Endothelial cell of umbilical vein (primary cell): ENCODE data around the gene GPRIN2. TPM values are rescaled to one million over a fixed set of nuclear protein-coding genes. Genes with fewer than 3 reads are reported as not detected.

ENCODE experiments used
- BruUV-seq: library from RNA; stranded (reverse); fragments of 400-500 nt; replicated peaks from 2 replicates; lab custom pipeline; 2021; lab: Mats Ljungman, UMichigan
- CTCF ChIA-PET: fragments of 300-600, 350-600 bp; sonication (Branson Sonifier 250); formaldehyde crosslinking; loops from one replicate; lab custom pipeline; 2021; ENCODE audit warnings: antibody characterized with exemption, inconsistent platforms; lab: Charles Lee
- POLR2A ChIA-PET: fragments of 300-600, 350-600 bp; sonication (Branson Sonifier 250); formaldehyde crosslinking; loops from one replicate; lab custom pipeline; 2021; ENCODE audit warnings: antibody characterized with exemption, inconsistent platforms; lab: Charles Lee
- DNase-seq: peaks from one replicate; pipeline ENCODE4 v3.0.0-alpha.2; 2011; ENCODE audit warnings: low read depth, low spot score
- FAIRE-seq: peaks from 2 replicates; lab custom pipeline; 2011; peaks lifted over from hg19 to GRCh38; lab: Jason Lieb, UNC
- H2AFZ ChIP-seq: 2 replicates; pipeline ENCODE4 v1.6.0; 2012; ENCODE audit warnings: low read depth, low read length, control low read depth, inconsistent platforms
- H3K27ac ChIP-seq: 2 replicates; pipeline ENCODE4 v1.5.1; 2011; ENCODE audit warnings: low read depth, mild to moderate bottlenecking, control low read depth, low read length, moderate library complexity; ENCODE audit not compliant: insufficient read depth
- H3K27me3 ChIP-seq, 2 experiments: 2 replicates each; pipeline versions ENCODE4 v1.6.0 to v1.6.1; 2011; ENCODE audit warnings: low read length in 2 of 2, mixed read lengths in 1 of 2; ENCODE audit not compliant: control insufficient read depth in 2 of 2, insufficient read depth in 2 of 2
- H3K36me3 ChIP-seq, 2 experiments: 2 replicates in 1 of 2; 3 replicates in 1 of 2; pipeline ENCODE4 v1.5.1; 2011; ENCODE audit warnings: low read length in 2 of 2, mild to moderate bottlenecking in 1 of 2, moderate library complexity in 1 of 2; ENCODE audit not compliant: control insufficient read depth in 2 of 2, insufficient read depth in 2 of 2; ENCODE audit errors: extremely low read depth in 1 of 2
- H3K4me1 ChIP-seq: 3 replicates; pipeline ENCODE4 v1.5.1; 2011; ENCODE audit warnings: mild to moderate bottlenecking, low read length; ENCODE audit not compliant: control insufficient read depth, insufficient read depth; ENCODE audit errors: extremely low read depth
- H3K4me2 ChIP-seq: 2 replicates; pipeline ENCODE4 v1.6.1; 2011; ENCODE audit warnings: low read length, control low read depth, mixed read lengths; ENCODE audit not compliant: insufficient read depth
- H3K4me3 ChIP-seq, 3 experiments: fragments of 200-600 bp in 1 of 3; sonication (generic), shearing (Covaris generic) in 1 of 3; replicated peaks in 1 of 3; 2 replicates each; pipeline ENCODE4 v1.5.1; 2011 to 2016; ENCODE audit warnings: control low read depth in 3 of 3, low read length in 3 of 3, mild to moderate bottlenecking in 2 of 3, inconsistent platforms in 1 of 3, low read depth in 1 of 3, moderate library complexity in 1 of 3; ENCODE audit not compliant: insufficient read depth in 1 of 3
- H3K79me2 ChIP-seq: 2 replicates; pipeline ENCODE4 v1.6.0; 2012; ENCODE audit warnings: low read length, inconsistent platforms; ENCODE audit not compliant: control insufficient read depth, insufficient read depth
- H3K9ac ChIP-seq: replicated peaks from 2 replicates; pipeline ENCODE3; 2011; ENCODE audit warnings: low read length, control low read depth; ENCODE audit not compliant: insufficient read depth; ENCODE audit errors: extremely low read depth
- H3K9me1 ChIP-seq: replicated peaks from 3 replicates; pipeline ENCODE4 v1.6.0; 2011; ENCODE audit warnings: mild to moderate bottlenecking, low read length; ENCODE audit not compliant: control insufficient read depth, insufficient read depth; ENCODE audit errors: extremely low read depth
- H3K9me3 ChIP-seq: replicated peaks from 2 replicates; pipeline ENCODE4 v1.5.1; 2012; ENCODE audit warnings: low read length, inconsistent platforms; ENCODE audit not compliant: control insufficient read depth, insufficient read depth
- H4K20me1 ChIP-seq: replicated peaks from 2 replicates; pipeline ENCODE3; 2011; ENCODE audit warnings: mild to moderate bottlenecking, low read length; ENCODE audit not compliant: control insufficient read depth, insufficient read depth; ENCODE audit errors: extremely low read depth
- EZH2 ChIP-seq: IDR thresholded peaks from 2 replicates; pipeline ENCODE4 v1.6.1; 2012; ENCODE audit warnings: borderline replicate concordance, low read depth, mild to moderate bottlenecking, moderate library complexity, low read length, inconsistent platforms; ENCODE audit not compliant: severe bottlenecking
- FOS ChIP-seq: IDR thresholded peaks from 2 replicates; pipeline ENCODE4 v1.6.1; 2011; ENCODE audit warnings: mild to moderate bottlenecking, low read length, moderate library complexity, borderline replicate concordance; ENCODE audit not compliant: insufficient read depth
- GATA2 ChIP-seq: IDR thresholded peaks from 2 replicates; pipeline ENCODE4 v1.7.0; 2011; ENCODE audit warnings: low read depth, mild to moderate bottlenecking, moderate library complexity, mixed read lengths, low read length; ENCODE audit not compliant: insufficient read length, insufficient read depth
- JUN ChIP-seq: IDR thresholded peaks from 2 replicates; pipeline ENCODE4 v1.6.1; 2011; ENCODE audit warnings: borderline replicate concordance, low read depth; ENCODE audit not compliant: insufficient read length, insufficient read depth
- MAX ChIP-seq: IDR thresholded peaks from 2 replicates; pipeline ENCODE4 v1.6.1; 2011; ENCODE audit not compliant: insufficient read depth, insufficient read length
- MYC ChIP-seq: IDR thresholded peaks from one replicate; pipeline ENCODE4 v1.6.1; 2011; ENCODE audit warnings: mild to moderate bottlenecking, low read depth, low read length
- POLR2A ChIP-seq: IDR thresholded peaks from 2 replicates; pipeline ENCODE4 v1.6.1; 2012; ENCODE audit warnings: low read depth, mild to moderate bottlenecking, control low read depth, low read length
- POLR2AphosphoS5 ChIP-seq: IDR thresholded peaks from 2 replicates; pipeline ENCODE4 v1.6.1; 2012; ENCODE audit warnings: low read depth, mild to moderate bottlenecking, control low read depth, low read length, moderate library complexity; ENCODE audit not compliant: insufficient read depth
- dilution Hi-C: fragments of 300-500 bp; cut with MboI; formaldehyde crosslinking; loops from one replicate; pipeline ENCODE4 v1.15.0; 2019; ENCODE audit warnings: low sequenced_read_pairs; ENCODE audit not compliant: extremely low pct_ligation_motif_present
- intact Hi-C: fragments of 100-400 bp; cut with micrococcal nuclease; formaldehyde crosslinking; loops from one replicate; pipeline ENCODE4 v1.10.0; 2022
- polyA plus RNA-seq, 4 experiments: library from polyadenylated mRNA; depleted of rRNA in 3 of 4; stranded (reverse) in 3 of 4; unstranded in 1 of 4; fragments of >200 nt; gene quantifications; 2 replicates each; pipeline versions ENCODE4 v1.2.1 to v1.2.3, GENCODE V29; 2011 to 2012; ENCODE audit warnings: missing spikeins in 1 of 4
- total RNA-seq: library from RNA; stranded (reverse); gene quantifications from 2 replicates; pipeline ENCODE4 v1.2.3, GENCODE V29; 2021
- TF ChIP-seq, protein P1 (sequence below), 2 donors: IDR thresholded peaks; 1 replicate in 1 of 2; 2 replicates in 1 of 2; pipeline ENCODE4 v1.5.1; 2011; ENCODE audit warnings: low read length in 2 of 2, mild to moderate bottlenecking in 2 of 2, moderate library complexity in 2 of 2, control low read depth in 1 of 2, inconsistent platforms in 1 of 2, low read depth in 1 of 2; ENCODE audit not compliant: insufficient read depth in 1 of 2; ENCODE audit errors: extremely low read depth in 1 of 2

Gene GPRIN2
- total and polyA plus RNA-seq, 2 donors (not counting 3 experiments of a cell fraction or from before 2014, with no cell fraction given) = not detected

DNA sequence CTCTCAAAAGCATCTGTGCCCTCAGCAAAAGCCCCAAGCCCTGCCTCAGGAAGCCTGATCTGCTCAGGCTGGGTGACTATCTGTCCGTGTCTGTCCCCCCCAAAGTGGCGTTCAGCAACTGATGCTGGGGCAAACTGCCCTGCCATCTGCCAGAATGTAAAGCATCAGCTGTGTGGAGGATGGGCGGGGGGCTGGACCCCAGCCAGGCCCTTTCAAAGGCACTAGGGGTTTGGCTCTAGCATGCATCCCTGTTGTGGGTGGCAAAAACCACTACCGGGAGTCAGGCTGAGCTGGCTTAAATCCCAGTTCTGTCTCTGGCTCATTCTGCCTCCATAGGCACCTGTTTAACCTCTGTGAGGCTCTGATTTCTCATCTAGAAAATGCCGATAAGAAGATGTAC lies 35.5 kb downstream of the GPRIN2 start:
- dilution Hi-C loops = no loop called here
- ChIA-PET CTCF (no interaction called here), POLR2A (no interaction called here)
- Histone ChIP-seq H3K4me2 (no peak overlapping the region), H3K27ac (no peak overlapping the region), H3K4me1 (no peaks in the 10 kb centered on the region), H3K4me3 (no peak overlapping the region), H2AFZ (no peak overlapping the region), H3K36me3 (no peaks in the 10 kb centered on the region), H3K9me3 (no peaks in the 10 kb centered on the region), H3K9me1 (no peaks in the 10 kb centered on the region), H3K9ac (no peak overlapping the region), H4K20me1 (no peaks in the 10 kb centered on the region), H3K27me3 (no peaks in the 10 kb centered on the region), H3K79me2 (no peaks in the 10 kb centered on the region)
- intact Hi-C loops = no loop called here
- DNase-seq = no peak
- no peak for FAIRE-seq
- BruUV-seq = no TSS peak
- TF ChIP-seq POLR2AphosphoS5 (no peak), MYC (no peak), MAX (no peak), FOS (no peak), POLR2A (no peak), JUN (no peak), GATA2 (no peak), EZH2 (no peak)
- TF ChIP-seq, protein P1, sequence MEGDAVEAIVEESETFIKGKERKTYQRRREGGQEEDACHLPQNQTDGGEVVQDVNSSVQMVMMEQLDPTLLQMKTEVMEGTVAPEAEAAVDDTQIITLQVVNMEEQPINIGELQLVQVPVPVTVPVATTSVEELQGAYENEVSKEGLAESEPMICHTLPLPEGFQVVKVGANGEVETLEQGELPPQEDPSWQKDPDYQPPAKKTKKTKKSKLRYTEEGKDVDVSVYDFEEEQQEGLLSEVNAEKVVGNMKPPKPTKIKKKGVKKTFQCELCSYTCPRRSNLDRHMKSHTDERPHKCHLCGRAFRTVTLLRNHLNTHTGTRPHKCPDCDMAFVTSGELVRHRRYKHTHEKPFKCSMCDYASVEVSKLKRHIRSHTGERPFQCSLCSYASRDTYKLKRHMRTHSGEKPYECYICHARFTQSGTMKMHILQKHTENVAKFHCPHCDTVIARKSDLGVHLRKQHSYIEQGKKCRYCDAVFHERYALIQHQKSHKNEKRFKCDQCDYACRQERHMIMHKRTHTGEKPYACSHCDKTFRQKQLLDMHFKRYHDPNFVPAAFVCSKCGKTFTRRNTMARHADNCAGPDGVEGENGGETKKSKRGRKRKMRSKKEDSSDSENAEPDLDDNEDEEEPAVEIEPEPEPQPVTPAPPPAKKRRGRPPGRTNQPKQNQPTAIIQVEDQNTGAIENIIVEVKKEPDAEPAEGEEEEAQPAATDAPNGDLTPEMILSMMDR (IDR thresholded peaks at IDR 0.05; ENCODE audit: extremely low read depth in 1 of 2, insufficient read depth in 1 of 2, low read depth in 1 of 2, low read length in 2 of 2) = no peak
